Activated CD8-positive, alpha-beta memory T cell treated with anti-CD3 and anti-CD28 coated beads, Interleukin-2, amount 50 U/mL, for 4 hours (primary cell): ENCODE results near the gene IDE.
"Not testable (repeated sequence)": the region's sequence is repeated elsewhere in the genome, so short reads cannot be mapped to it uniquely, and the experiment has no call there.

ENCODE experiments used
- DNase-seq: peaks from one replicate; pipeline ENCODE4 v3.0.0-alpha.2; 2020

The IDE gene

DNA sequence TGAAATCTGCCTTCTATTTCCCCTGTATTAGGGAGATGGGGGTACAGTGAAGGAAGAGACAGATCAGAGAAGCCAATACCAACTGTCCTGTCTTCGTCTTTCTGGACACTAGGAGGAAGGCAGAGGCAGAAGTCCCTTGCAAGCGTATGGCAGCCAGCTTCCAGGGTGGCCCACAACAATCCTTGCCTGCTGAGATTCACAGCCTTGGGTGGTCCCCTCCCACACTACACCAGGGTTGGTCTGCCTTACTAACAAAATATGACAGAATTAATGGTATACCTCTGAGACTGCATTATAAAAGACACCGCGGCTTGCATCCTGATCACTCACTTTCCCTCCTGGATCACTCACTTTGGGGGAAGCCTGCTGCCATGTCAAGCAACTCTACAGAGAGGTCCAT is 90.4 kb downstream of the IDE start:
- DNase-seq: no peak

DNA sequence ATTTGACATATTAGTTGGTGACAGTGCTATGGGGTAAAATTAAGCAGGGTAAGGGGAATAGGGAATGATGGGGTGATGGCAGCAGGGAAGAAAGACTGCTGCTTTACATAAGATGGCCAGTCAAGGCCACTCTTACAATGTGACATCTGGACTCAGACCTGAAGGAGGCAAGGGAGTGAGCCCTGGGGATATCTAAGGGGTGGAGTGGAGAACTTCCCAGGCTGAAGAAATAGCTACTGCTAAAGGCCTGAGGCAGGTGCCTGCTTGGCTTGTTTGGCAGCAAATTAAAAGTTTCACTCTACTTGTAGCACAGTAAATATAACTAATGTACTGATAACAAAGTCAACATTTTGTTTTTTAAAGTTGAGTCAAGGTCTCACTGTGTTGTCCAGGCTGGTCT is 93.5 kb downstream of the IDE start:
- no peak for DNase-seq

DNA sequence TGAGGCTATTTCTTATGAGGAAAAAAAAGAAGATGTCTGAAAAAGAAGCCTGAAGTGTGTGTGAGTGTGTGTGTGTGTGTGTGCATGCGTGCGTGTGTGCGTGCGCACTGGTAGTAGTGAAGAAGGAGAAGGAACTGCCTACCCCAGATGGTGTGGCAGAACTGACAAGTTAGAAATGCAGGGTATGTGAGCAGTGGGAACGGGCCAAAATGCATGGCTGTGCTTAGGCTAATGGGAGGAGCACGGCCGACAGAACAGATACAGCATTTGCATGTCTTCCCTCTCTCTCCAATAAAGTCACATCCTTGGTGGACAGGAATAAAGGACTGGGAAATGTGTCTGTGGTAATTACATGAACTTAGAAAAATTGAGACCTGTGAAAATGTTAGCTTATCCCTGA is 94.3 kb downstream of the IDE start:
- DNase-seq: no peak

DNA sequence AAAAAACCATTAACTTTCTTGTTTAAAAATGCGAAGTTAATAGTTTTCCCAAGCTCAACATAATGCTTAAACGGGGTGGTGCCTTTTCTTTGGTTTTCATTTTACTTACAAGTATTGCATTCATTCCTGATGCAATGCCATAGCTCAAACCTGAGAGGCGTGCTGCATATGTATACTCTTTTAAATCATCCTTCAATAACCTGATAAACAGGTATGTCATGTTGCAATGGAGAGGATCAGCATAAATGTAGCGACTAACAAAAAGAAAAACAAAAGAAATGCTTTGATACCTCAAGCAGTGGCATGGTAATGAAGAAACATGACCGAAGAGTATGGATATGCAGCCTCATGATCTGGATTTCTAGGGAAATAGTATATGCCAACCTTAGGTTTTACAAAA is 95.4 kb downstream of the IDE start:
- no peak for DNase-seq

DNA sequence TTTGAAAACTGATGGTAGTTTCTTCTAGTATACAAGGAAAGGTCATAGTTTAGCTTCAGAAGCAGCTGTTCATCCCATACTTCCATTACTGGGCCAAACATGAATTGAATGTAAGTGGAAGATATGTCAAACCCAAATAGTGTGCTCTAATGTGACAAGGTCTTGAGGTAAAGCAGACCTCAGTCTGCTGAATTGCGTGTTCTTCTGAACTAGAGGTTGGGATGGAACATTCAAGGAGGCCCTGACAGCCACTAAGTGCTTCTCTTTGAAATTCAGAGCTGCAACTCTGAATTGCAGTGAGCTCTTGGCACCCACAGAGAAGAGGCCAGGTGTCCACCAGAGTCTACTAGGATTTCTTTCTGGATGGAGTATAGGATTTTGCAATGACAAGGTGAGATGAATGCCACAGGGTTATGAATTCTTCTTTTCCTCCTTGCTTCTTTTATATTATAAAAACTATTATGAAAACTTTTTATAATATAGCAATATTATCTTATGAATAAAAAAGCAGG is 98.5 kb downstream of the IDE start:
- no peak for DNase-seq

DNA sequence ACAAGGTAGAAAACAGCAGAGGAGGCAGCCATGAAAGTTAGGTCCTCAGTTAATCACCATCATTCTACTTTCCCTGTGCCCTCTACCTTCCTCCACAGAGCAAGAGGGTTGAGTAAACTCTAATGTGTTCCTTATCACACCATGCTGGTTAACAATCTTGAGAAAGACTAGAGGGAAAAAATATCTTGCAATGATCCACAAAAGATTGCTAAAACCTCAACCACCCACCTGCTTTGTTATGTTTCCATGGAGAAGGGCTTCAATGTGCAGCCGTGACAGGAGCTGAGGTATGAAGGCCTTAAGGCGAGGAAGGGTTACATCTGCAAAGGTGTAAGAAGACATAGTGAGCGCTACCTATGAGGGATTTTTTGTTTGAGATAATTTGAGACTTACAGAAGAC is 103.9 kb downstream of the IDE start:
- no peak for DNase-seq

DNA sequence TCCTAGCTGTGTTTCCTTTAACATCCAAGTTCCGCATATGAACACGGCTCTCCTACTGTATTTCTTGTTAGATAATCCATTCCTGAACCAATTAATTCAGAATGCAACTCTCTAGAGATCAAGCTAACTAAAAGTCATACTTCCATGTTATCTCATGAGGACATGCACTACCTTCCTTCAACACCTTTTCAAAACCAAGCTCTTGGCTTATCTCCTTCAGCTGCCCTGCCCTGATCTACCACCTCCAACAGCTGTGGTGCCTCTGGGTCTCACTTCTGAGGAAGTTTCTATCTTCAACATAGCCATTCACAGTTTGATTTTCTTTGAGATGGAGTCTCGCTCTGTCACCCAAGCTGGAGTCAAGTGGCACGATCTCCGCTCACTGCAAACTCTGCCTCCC is 109.5 kb downstream of the IDE start:
- DNase-seq: no peak

DNA sequence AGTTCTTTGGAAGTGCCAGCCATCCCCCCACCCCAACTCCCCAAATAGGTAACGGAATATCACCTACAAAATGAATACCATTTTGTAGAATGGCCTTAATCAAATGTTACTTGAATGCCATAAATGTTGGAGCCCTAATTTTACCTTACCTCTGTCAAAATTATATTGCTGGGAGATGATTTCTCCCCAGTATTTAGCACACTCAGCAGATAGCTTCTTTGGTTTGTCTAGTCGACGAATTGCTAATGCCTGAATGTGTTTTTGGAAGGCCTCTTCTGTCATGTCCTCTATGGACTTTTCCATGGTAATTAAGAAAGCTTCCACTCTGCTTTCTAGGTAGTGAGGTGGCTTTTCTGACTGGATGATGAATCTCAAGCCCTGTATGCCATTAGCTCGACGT is 110.3 kb downstream of the IDE start:
- DNase-seq: no peak

DNA sequence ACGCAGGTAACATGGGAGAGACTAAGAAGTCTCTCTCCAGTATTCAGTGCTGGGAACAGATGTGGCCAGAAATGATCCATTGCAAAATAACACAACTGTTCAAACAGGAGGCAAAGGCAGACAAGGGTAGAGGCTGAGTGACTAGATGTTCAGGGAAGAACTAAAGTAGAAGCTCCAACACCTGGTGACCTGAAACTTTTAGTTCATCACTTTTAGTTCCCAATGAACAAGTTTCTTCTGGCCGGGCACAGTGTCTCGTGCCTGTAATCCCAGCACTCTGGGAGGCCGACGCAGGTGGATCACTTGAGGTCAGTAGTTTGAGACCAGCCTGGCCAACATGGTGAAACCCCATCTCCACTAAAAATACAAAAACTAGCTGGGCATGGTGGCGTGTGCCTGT is 118.9 kb downstream of the IDE start:
- DNase-seq: not testable (repeated sequence)

DNA sequence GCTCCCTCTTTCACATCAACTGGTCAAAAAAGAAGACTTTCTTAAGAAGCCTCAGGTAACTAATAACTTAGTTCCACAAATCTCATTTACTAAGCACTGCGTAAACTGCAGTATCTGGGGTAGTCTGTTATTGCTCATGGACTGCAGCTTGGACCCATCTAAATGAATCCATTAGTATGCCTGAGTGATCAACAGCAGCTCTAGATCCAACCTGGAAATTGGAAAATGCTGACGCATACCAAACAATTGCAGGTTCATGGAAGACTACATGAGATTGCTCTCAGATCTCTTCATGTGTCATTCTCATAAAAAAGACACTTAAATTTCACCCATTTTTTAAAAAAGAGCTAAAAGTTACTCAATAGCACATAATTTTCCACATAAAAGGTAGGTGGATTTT is 121.6 kb downstream of the IDE start:
- no peak for DNase-seq

DNA sequence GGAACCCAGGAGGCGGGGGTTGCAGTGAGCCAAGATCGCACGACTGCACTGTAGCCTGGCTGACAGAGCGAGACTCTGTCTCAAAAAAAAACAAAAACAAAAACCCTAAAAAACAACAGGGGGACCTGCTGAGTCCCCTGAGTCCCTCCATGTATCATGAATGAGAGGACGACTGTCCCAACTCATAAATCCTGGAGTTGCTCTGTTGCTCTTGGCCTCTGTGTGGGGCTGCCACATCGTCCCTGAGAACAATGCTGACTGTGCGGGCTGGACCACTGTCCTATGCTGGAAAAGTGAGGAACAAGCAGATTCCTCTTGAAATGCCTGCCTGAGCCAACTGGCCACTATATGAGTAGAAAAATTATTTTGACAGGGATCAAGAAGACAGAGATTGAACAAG is 122.5 kb downstream of the IDE start:
- no peak for DNase-seq

DNA sequence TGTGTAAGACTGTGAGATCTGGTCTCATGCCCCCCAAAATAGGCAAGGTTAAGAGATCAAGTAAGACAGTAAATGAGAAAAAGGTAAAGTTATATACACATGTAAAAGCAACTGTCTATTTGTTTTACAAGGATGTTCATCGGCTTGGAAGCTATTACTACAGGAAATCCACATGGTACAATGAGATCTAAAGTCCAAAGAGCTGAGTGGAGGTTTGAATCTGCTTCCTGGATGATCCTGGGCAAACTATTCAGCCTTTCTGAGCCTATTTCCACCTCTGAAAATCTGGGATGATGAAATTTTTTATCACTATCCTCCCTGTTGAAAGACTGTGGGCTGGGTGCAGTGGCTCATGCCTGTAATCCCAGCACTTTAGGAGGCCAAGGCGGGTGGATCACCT is 123.0 kb downstream of the IDE start:
- DNase-seq: no peak

DNA sequence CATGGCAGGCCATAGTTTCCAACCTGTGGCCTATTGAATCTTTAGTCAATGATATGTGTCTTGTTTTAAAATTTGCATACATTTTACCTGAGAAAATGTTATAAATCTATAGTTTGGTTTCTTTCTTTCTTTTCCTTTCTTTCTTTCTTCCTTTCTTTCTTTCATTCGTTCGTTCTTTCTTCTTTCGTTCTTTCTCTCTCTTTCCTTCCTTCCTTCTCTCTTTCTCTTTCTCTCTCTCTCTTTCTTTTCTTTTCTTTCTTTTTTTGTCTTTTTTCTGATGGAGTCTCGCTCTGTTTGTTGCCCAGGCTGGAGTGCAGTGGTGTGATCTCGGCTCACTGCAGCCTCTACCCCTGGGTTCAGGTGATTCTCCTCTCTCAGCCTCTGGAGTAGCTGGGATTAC is 133.3 kb downstream of the IDE start:
- DNase-seq: no peak

DNA sequence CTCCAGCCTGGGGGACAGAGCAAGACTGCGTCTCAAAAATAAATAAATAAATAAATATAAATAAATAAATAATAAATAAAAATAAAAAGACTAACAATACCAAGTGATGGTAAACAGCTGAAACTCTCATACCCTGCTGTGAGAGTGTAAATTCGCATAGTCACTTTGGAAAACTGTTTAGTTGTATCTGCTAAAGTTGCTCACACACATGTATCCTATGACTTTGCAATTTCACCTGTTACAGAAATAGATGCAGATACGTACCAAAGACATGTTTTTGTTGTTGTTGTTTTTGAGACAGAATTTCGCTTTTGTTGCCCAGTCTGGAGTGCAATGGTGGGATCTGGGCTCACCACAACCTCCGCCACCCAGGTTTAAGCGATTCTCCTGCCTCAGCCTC is 135.7 kb downstream of the IDE start:
- DNase-seq: no peak

DNA sequence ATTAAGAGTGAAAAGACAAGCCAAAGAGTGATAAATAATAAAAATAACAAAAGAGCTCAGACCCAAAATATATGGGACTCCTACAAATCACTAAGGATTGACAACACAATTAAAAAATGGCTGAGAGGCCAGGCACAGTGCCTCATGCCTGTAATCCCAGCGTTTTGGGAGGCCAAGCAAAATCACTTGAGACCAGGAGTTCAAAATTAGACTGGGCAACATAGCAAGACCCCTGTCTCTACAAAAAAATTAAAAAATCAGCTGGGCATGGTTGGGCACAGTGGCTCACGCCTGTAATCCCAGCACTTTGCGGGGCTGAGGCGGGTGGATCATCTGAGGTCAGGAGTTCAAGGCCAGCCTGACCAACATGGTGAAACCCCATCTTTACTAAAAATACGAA is 137.3 kb downstream of the IDE start:
- no peak for DNase-seq

DNA sequence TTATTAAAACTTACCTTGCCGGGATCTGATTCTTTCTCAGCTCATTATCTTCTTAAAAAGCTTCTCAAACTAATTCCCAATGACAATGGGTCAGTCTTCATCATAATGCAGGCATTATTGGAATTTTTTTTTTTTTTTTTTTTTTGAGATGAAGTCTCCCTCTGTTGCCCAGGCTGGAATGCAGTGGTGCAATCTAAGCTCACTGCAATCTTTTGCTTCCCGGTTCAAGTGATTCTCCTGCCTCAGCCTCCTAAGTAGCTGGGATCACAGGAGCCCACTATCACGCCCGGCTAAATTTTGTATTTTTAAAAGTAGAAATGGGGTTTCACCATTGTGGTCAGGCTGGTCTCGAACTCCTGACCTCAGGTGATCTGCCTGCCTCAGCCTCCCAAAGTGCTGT is 137.8 kb downstream of the IDE start:
- DNase-seq: not testable (repeated sequence)

DNA sequence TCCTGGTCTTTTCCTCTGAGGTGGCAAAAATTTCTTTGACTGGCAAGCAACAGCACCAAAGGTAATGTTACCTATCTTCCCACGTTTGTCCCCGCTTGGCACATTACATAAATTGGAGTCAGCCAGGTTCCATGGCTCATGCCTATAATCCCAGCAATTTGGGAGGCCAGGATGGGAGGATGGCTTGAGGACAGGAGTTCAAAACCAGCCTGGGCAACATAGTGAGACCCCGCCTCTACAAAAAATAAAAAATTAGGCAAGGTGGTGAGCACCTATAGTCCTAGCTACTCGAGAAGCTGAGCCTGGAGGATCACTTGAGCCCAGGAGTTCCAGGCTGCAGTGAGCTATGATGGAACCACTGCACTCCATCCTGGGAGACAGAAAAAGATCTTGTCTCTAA is 139.5 kb downstream of the IDE start:
- no peak for DNase-seq

DNA sequence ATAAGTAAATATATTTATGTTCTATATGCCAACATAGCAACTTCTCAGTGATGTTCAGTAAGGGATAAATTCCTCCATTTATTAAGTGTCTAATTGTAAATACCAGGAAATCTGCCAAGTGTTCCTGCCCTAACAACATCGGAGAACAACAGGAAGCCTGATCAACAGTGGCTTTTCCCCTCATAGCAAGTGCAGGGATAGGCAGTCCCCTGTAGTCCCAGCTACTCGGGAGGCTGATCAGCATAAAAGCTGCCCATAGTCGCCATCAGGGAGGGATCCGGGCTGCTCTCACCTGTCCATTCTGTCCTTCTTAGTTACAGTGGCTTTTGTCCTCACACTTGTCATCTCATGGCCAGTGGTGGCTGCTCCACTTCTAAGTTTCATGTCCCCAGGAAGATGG is 141.3 kb downstream of the IDE start:
- no peak for DNase-seq

DNA sequence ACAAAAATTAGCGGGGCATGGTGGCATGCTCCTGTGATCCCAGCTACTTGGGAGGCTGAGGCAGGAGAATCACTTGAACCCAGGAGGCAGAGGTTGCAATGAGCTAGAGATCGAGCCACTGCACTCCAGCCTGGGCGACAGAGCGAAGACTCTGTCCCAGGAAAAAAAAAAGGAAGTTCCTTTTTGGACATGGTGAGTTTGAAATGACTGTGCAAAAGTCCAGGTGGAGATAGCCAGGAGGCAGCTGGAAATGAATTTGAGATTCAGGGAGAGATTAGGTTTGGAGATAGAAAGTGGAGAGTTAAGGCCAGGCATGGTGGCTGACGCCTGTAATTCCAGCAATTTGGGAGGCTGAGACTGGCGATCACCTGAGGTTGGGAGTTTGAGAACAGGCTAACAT is 143.8 kb downstream of the IDE start:
- no peak for DNase-seq

DNA sequence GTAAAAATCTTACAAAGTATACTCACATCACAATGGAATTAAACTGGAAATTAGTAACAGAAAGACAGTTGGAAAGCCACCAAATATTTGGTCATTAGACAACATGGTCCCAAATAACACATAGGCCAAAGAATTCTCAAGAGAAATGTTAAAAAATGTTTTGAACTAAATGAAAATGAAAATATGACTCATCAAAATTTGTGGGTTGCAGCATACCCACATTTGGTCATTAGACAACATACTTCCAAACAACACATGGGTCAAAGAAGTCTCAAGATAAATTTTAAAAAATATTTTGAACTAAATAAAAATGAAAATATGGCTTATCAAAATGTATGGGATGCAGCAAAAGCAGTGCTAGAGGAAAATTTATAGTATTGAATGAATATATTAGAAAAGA is 152.3 kb downstream of the IDE start:
- no peak for DNase-seq

DNA sequence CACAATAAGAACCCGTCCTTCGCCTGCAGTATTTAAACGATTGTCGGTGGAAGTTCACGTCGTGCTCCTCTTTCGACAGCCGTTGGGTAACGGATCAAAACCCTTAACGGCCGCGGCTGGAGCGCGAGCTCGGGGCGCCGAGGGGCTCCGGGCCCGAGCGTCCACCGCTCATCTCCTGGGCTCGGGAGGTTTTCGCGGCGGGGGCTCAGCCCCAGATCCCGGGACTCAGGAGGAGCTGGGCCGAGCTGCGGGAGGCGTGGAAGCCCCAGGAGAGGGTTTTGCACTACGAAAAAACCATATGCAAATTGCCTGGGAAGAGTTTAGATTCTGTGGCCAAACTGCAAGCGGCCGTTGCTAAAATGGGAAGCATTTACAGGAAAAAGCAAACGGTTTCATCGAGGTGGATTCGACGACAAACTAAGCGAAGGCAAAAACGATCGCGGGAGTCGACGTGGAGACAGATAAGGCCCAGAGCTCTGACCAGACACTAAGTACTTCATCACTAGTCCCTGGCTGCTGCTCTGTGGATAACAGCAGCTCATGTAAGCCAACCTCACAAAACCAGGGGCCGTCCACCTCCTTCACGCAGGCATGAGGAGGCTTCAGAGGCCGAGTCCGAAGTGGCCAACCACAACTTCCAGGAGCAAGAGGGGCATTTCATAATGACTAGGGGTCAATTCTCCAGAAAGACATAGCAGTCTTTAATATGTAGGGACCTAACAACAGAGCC is 153.2 kb downstream of the IDE start:
- no peak for DNase-seq

DNA sequence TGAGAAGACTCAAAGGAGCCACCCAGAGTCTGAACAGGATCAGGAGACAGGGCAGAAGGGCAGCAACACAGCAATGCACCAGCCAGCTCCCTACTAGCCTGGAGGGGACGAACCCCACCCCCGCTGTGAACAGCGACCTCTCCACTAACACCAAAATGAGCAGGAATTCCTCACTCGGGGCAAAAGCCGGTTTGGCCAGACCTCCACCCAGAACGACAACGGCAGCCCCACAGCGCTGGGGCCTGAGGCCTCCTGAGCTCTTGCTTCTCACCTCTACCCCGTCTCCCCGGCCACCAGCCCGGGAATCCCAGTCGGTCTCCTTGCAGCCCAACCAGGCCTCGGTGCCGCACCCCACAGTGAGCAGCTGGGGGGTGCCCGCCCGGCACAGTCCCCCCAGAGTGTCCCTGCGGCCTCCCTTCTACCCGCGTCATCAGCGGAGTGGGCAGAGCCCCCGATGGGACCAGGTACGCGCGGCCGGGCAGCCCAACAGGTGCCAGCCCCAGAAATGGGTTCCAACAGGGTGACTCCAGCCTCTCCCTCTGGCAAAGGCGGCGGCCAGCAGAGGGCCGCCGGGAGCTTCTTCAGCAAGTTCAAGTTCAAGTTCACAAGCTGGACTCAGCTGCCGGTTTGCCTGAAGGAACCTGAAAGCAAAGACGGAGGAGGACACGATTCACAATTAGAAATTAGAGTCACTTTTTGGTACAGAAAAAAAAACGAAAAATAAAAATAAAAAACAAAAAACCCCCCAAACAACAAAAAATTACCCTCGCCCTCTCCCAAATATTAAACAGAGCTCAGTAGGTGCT is 153.9 kb downstream of the IDE start:
- no peak for DNase-seq

DNA sequence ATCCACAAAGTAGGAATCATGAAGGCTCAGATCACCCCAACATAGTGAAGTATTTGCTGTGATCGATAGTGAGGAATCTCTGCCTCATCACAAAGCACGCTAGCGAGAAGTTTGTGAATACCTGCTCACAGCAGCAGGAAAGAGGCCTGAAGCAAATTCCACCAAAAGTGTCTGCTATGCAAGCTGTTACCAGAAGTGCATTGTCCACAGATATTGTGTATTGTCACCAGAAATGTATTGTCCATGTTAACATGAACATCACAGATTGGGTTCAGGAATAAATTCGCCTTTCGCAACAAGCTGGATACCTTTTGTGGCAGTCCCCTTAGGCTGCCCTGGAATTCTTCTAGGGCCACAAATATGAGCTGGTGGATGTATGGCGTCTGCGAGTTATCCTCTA is 155.0 kb downstream of the IDE start:
- DNase-seq: no peak

DNA sequence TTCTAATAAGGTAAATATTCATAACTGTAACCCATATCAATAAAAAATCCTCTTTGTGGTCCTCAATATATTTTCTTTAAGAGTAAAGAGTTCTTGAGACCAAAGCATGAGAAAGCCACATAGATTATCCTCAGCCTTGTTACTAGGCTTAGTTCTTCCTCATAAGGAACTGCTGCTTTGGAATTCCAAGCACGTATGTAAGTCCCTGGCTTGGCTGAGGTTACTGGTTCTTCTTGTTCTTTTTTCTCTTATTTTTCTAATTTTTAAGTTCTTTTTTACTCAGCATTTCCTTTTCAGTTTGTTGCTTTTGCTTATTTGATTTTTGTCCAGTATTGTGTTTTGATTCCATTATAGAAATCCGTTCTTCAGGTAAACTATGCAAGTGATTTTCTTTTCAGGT is 155.7 kb downstream of the IDE start:
- DNase-seq: no peak

DNA sequence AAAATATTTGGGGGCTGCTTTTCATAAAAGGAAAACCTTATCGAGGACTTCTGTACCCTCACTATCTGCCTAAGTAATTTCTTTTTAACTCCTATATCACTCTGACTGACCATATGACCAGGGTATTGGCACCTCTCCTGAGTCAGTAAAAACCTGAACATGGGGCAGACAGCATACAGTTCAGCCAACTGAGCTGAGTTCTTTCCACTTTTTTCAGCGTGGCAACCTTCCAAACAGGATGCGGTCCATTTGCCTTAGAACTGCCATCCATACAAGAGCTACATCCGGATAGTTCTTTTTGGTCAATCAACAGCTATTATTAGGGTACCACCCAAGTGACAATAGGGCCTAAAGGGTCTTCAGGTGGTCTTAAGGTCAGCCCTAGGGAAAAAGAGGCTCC is 160.4 kb downstream of the IDE start:
- no peak for DNase-seq
